Measurements from ENCODE around the gene MRPL41. TPM values are rescaled to one million over a fixed set of nuclear protein-coding genes. Genes with fewer than 3 reads are reported as not detected.

MRPL41 gene
- total and polyA plus RNA-seq, 11 donors = 118 to 847 (median 196) TPM

- intact Hi-C loops (cut with DNase I) = loop anchor here in 1 of 10 donors (5.0 kb wide), 1 partner anchor 41 kb away; the partner anchor contains the start of gene EHMT1
- H3K4me3 ChIP-seq = peak overlapping the region in 2 of 12 donors; percentile 3 to 4
These were observed 24.2 kb downstream of the MRPL41 start for GRCh38 chr9:137575716-137576411.

GRCh38 chr9:137578518-137579258 is 27.0 kb downstream of the MRPL41 start, which contains the start of gene DPH7:
Gene DPH7 (minus strand): TSS chr9:137578925. CDS start chr9:137578777, 148 bp downstream.
- intact Hi-C loops (cut with DNase I) = loop anchor here in 4 of 10 donors (1.0 to 5.0 kb wide), 4 partner anchors 26 to 40 kb away; partner anchors contain the start of genes EHMT1 (in 2 of the 4) and ARRDC1 (in 1 of the 4)
- Histone ChIP-seq H3K4me3 (peak within 1 kb of the TSS; percentile 63 to 99 (median 82)), H3K27me3 (no peaks in the 10 kb centered on the region), H3K9me3 (no peaks in the 10 kb centered on the region), H3K36me3 (peaks cover 0 to 55% (median 39%) of the 10 kb centered on the region in 9 donors), H3K27ac (peak within 1 kb of the TSS; percentile 51 to 91 (median 85)), H3K4me1 (peaks cover 7 to 59% (median 40%) of the 10 kb centered on the region in 12 donors)
- 1 to 3% (median 2%) methylated on average over 40 to 82 of the region's 82 CpGs for WGBS, 4 donors
- peak in 1 of 2 donors; percentile 82 for TF ChIP-seq POLR2A (IDR thresholded peaks at IDR 0.05)
- peak; percentile 91 to 99 (median 97) for TF ChIP-seq CTCF (IDR thresholded peaks at IDR 0.05)
- ATAC-seq (peak; percentile 83 to 95 (median 93)), DNase-seq (peak; percentile 96 to 99 (median 97))

More at GRCh38 chr9:137575716-137576411, 24.2 kb downstream of the MRPL41 start:
- peak overlapping the region in 10 of 12 donors; percentile 4 to 74 (median 66) for H3K27ac ChIP-seq
- ATAC-seq (peak; percentile 53 to 71 (median 63)), DNase-seq (peak in 3 of 5 donors; percentile 43 to 65 (median 61))
- no peak for TF ChIP-seq POLR2A (IDR thresholded peaks at IDR 0.05)
- peak in 6 of 12 donors; percentile 16 to 40 (median 27) for TF ChIP-seq CTCF (IDR thresholded peaks at IDR 0.05)
- peaks cover 0 to 57% (median 40%) of the 10 kb centered on the region in 9 donors for H3K36me3 ChIP-seq
- H3K27me3 ChIP-seq = no peaks in the 10 kb centered on the region
- peaks cover 7 to 59% (median 40%) of the 10 kb centered on the region in 12 donors for H3K4me1 ChIP-seq
- WGBS, 4 donors = 44 to 58% (median 51%) methylated on average over 12 of the region's 12 CpGs
- no peaks in the 10 kb centered on the region for H3K9me3 ChIP-seq

GRCh38 chr9:137579259-137579604 is 27.6 kb downstream of the MRPL41 start:
- H3K27ac ChIP-seq = peak overlapping the region; percentile 15 to 91 (median 84)
- H3K9me3 ChIP-seq = no peaks in the 10 kb centered on the region
- ATAC-seq (peak in 1 of 4 donors; percentile 8), DNase-seq (no peak)
- H3K4me3 ChIP-seq = peak overlapping the region; percentile 63 to 99 (median 82)
- TF ChIP-seq CTCF (IDR thresholded peaks at IDR 0.05) (no peak), POLR2A (IDR thresholded peaks at IDR 0.05) (no peak)
- H3K36me3 ChIP-seq = peaks cover 0 to 52% (median 33%) of the 10 kb centered on the region in 9 donors
- H3K27me3 ChIP-seq = no peaks in the 10 kb centered on the region
- H3K4me1 ChIP-seq = peaks cover 7 to 54% (median 40%) of the 10 kb centered on the region in 12 donors
- 28 to 52% (median 38%) methylated on average over 10 to 19 of the region's 19 CpGs for WGBS, 4 donors
- intact Hi-C loops (cut with DNase I) = loop anchor here in 3 of 10 donors (2.0 to 5.0 kb wide), 3 partner anchors 26 to 40 kb away; partner anchors contain the start of gene EHMT1 (in 2 of the 3)
